Activated CD8-positive, alpha-beta T cell treated with anti-CD3 and anti-CD28 coated beads for 36 hours (primary cell): Measurements from ENCODE around the gene POLR2L. TPM values are rescaled to one million over a fixed set of nuclear protein-coding genes. Genes with fewer than 3 reads are reported as not detected.

Experiments
- ATAC-seq: fragments of 200-7000 bp; cut with Tn5 transposase; one replicate; pipeline ENCODE4 v1.10.0; 2021; ENCODE audit warnings: mild to moderate bottlenecking, moderate library complexity
- CTCF ChIA-PET: fragments of 350-600 bp; sonication (Branson Sonifier 250); formaldehyde crosslinking; loops from one replicate; lab custom pipeline; 2021; ENCODE audit warnings: antibody characterized with exemption; lab: Charles Lee
- POLR2A ChIA-PET: fragments of 350-600 bp; sonication (Branson Sonifier 250); formaldehyde crosslinking; loops from one replicate; lab custom pipeline; 2021; ENCODE audit warnings: antibody characterized with exemption; lab: Charles Lee
- DNase-seq: peaks from one replicate; pipeline ENCODE4 v3.0.0-alpha.2; 2020
- H3K27ac Mint-ChIP-seq: one replicate; pipeline ENCODE4 v1.8.0; 2021; ENCODE audit warnings: mild to moderate bottlenecking, mixed read lengths
- H3K27me3 Mint-ChIP-seq: one replicate; pipeline ENCODE4 v1.8.0; 2021; ENCODE audit warnings: mixed read lengths
- H3K36me3 Mint-ChIP-seq: one replicate; pipeline ENCODE4 v1.8.0; 2021; ENCODE audit warnings: low read depth, mixed read lengths
- H3K4me1 Mint-ChIP-seq: one replicate; pipeline ENCODE4 v1.8.0; 2021; ENCODE audit warnings: low read depth, mixed read lengths
- H3K4me3 Mint-ChIP-seq: one replicate; pipeline ENCODE4 v1.8.0; 2021; ENCODE audit warnings: mild to moderate bottlenecking, moderate library complexity, mixed read lengths
- H3K9me3 Mint-ChIP-seq: one replicate; pipeline ENCODE4 v1.8.0; 2021; ENCODE audit warnings: mixed read lengths
- CTCF ChIP-seq: fragments of 200-600 bp; IDR thresholded peaks from one replicate; pipeline ENCODE4 v1.8.0; 2022; ENCODE audit warnings: antibody characterized with exemption, mild to moderate bottlenecking
- intact Hi-C: fragments of 100-400 bp; cut with micrococcal nuclease; formaldehyde crosslinking; loops from one replicate; pipeline ENCODE4 v1.10.0; 2022
- total RNA-seq, 2 experiments: library from RNA; stranded (reverse); gene quantifications; one replicate each; pipeline ENCODE4 v1.2.3, GENCODE V29; 2021

POLR2L gene
- total RNA-seq, 2 experiments from 2014 or later, result 83.0 to 89.2 TPM

GRCh38 chr11:870418-870817, 28.1 kb upstream of the POLR2L start:
- H3K4me1 Mint-ChIP-seq, result no peaks in the 10 kb centered on the region
- POLR2A ChIA-PET, result interaction anchor here (1.0 kb wide), 1 partner anchor 36 kb away, joined by 3 read pairs; no protein-coding TSS in a partner anchor
- no peak overlapping the region for H3K27ac Mint-ChIP-seq
- DNase-seq (no peak), ATAC-seq (no peak)
- peaks cover 6% of the 10 kb centered on the region for H3K36me3 Mint-ChIP-seq
- H3K4me3 Mint-ChIP-seq, result no peak overlapping the region
- CTCF ChIA-PET, result no interaction called here
- intact Hi-C loops, result no loop called here
- TF ChIP-seq CTCF, result no peak
- H3K9me3 Mint-ChIP-seq, result no peaks in the 10 kb centered on the region
- H3K27me3 Mint-ChIP-seq, result no peaks in the 10 kb centered on the region

GRCh38 chr11:870127-870413, 27.7 kb upstream of the POLR2L start:
- H3K9me3 Mint-ChIP-seq, result no peaks in the 10 kb centered on the region
- no peak for TF ChIP-seq CTCF
- H3K4me3 Mint-ChIP-seq, result no peak overlapping the region
- intact Hi-C loops, result no loop called here
- no peaks in the 10 kb centered on the region for H3K27me3 Mint-ChIP-seq
- no peak overlapping the region for H3K27ac Mint-ChIP-seq
- ATAC-seq (no peak), DNase-seq (no peak)
- CTCF ChIA-PET, result no interaction called here
- no peaks in the 10 kb centered on the region for H3K4me1 Mint-ChIP-seq
- POLR2A ChIA-PET, result interaction anchor here (0.5 to 1.0 kb wide), 2 partner anchors 24 to 35 kb away, joined by 3 read pairs; no protein-coding TSS in a partner anchor
- peaks cover 6% of the 10 kb centered on the region for H3K36me3 Mint-ChIP-seq

GRCh38 chr11:869399-870126, 27.2 kb upstream of the POLR2L start:
- H3K27me3 Mint-ChIP-seq, result no peaks in the 10 kb centered on the region
- no peaks in the 10 kb centered on the region for H3K9me3 Mint-ChIP-seq
- DNase-seq (no peak), ATAC-seq (no peak)
- ChIA-PET CTCF (no interaction called here), POLR2A (interaction anchor here (0.5 kb wide), 1 partner anchor 25 kb away, joined by 3 read pairs; no protein-coding TSS in a partner anchor)
- no peak overlapping the region for H3K27ac Mint-ChIP-seq
- H3K4me3 Mint-ChIP-seq, result no peak overlapping the region
- intact Hi-C loops, result no loop called here
- TF ChIP-seq CTCF, result no peak
- no peaks in the 10 kb centered on the region for H3K4me1 Mint-ChIP-seq
- H3K36me3 Mint-ChIP-seq, result peaks cover 6% of the 10 kb centered on the region

GRCh38 chr11:868802-869201, 26.5 kb upstream of the POLR2L start:
- Mint-ChIP-seq H3K9me3 (no peaks in the 10 kb centered on the region), H3K27me3 (no peaks in the 10 kb centered on the region), H3K27ac (no peak overlapping the region), H3K4me3 (no peak overlapping the region), H3K4me1 (no peaks in the 10 kb centered on the region), H3K36me3 (peaks cover 1% of the 10 kb centered on the region)
- ChIA-PET CTCF (no interaction called here), POLR2A (no interaction called here)
- intact Hi-C loops, result no loop called here
- TF ChIP-seq CTCF, result no peak
- DNase-seq (no peak), ATAC-seq (no peak)

- Mint-ChIP-seq H3K36me3 (no peaks in the 10 kb centered on the region), H3K27ac (no peak overlapping the region), H3K4me1 (no peaks in the 10 kb centered on the region), H3K27me3 (no peaks in the 10 kb centered on the region), H3K9me3 (no peaks in the 10 kb centered on the region), H3K4me3 (no peak overlapping the region)
- ChIA-PET POLR2A (no interaction called here), CTCF (no interaction called here)
- intact Hi-C loops, result no loop called here
- DNase-seq (no peak), ATAC-seq (no peak)
- TF ChIP-seq CTCF, result no peak
These were observed 26.1 kb upstream of the POLR2L start for GRCh38 chr11:868394-868793.
